SU-DHL-6 (cell line): ENCODE measurements around the gene SPZ1.

Experiments
- H2AFZ ChIP-seq: fragments of 200-600 bp; sonication (generic); 2 replicates; pipeline ENCODE4 v1.6.1; 2014; ENCODE audit warnings: low read depth, mild to moderate bottlenecking, moderate library complexity, mixed read lengths, antibody characterized with exemption, low read length; ENCODE audit not compliant: severe bottlenecking
- H3F3A ChIP-seq: fragments of 200-600 bp; shearing (Covaris generic); 2 replicates; pipeline ENCODE4 v1.6.0; 2016; ENCODE audit warnings: antibody characterized with exemption, mild to moderate bottlenecking; ENCODE audit not compliant: insufficient read depth
- H3K27ac ChIP-seq: fragments of 200-600 bp; sonication (generic); 2 replicates; pipeline ENCODE4 v1.5.1; 2016; ENCODE audit warnings: low read depth, mild to moderate bottlenecking, low read length, moderate library complexity, mixed read lengths
- H3K27me3 ChIP-seq: fragments of 200-600 bp; sonication (generic), shearing (Covaris generic); 2 replicates; pipeline ENCODE4 v1.6.0; 2014; ENCODE audit warnings: mild to moderate bottlenecking, low read length
- H3K36me3 ChIP-seq: fragments of 200-600 bp; sonication (generic); 2 replicates; pipeline ENCODE4 v1.6.1; 2014; ENCODE audit warnings: mild to moderate bottlenecking, low read length, mixed read lengths
- H3K4me2 ChIP-seq: fragments of 300-600, 200-600 bp; shearing (Covaris generic), sonication (generic); 2 replicates; pipeline ENCODE4 v1.6.0; 2014; ENCODE audit warnings: low read length, low read depth, mild to moderate bottlenecking; ENCODE audit not compliant: poor library complexity, severe bottlenecking
- H3K4me3 ChIP-seq: fragments of 200-600 bp; sonication (generic); 2 replicates; pipeline ENCODE4 v1.5.1; 2014; ENCODE audit warnings: antibody characterized with exemption, low read length, mild to moderate bottlenecking, mixed read lengths; ENCODE audit not compliant: insufficient read depth, poor library complexity, severe bottlenecking
- H3K79me2 ChIP-seq: fragments of 200-600 bp; sonication (generic); 2 replicates; pipeline ENCODE4 v1.6.1; 2014; ENCODE audit warnings: mild to moderate bottlenecking, low read length, moderate library complexity; ENCODE audit not compliant: insufficient read depth
- H3K9ac ChIP-seq: fragments of 200-600 bp; sonication (generic); 2 replicates; pipeline ENCODE4 v1.7.0; 2014; ENCODE audit warnings: mild to moderate bottlenecking, low read length
- H3K9me2 ChIP-seq: fragments of 200-600 bp; sonication (generic); replicated peaks from 2 replicates; pipeline ENCODE4 v1.6.1; 2014; ENCODE audit warnings: low read length; ENCODE audit not compliant: insufficient read depth
- H3K9me3 ChIP-seq: fragments of 200-600 bp; sonication (generic); 2 replicates; pipeline ENCODE4 v1.6.1; 2014; ENCODE audit warnings: low read length, mixed read lengths; ENCODE audit not compliant: insufficient read depth
- H4K20me1 ChIP-seq: fragments of 200-600 bp; sonication (generic); 2 replicates; pipeline ENCODE4 v1.6.1; 2014; ENCODE audit warnings: low read depth, mild to moderate bottlenecking, antibody characterized with exemption, low read length, moderate library complexity, mixed read lengths
- CTCF ChIP-seq: fragments of 200-600 bp; sonication (generic); IDR thresholded peaks from one replicate; pipeline ENCODE4 v1.5.1; 2017; ENCODE audit warnings: antibody characterized with exemption, mild to moderate bottlenecking, low read length, moderate library complexity; ENCODE audit not compliant: insufficient read depth, poor library complexity, severe bottlenecking
- EZH2phosphoT487 ChIP-seq: fragments of 200-600 bp; sonication (generic), shearing (Covaris generic); conservative IDR thresholded peaks from 2 replicates; pipeline ENCODE4 v1.6.1; 2018; ENCODE audit warnings: mild to moderate bottlenecking, antibody characterized with exemption, low read length, moderate library complexity, mixed read lengths

The SPZ1 gene

GRCh38 chr5:80291761-80292160, 28.0 kb upstream of the SPZ1 start:
- H3K27me3 ChIP-seq = no peaks in the 10 kb centered on the region
- H3K36me3 ChIP-seq = no peaks in the 10 kb centered on the region
- H3K4me2 ChIP-seq = no peak overlapping the region
- H3K27ac ChIP-seq = no peak overlapping the region
- H3K9me2 ChIP-seq = no peaks in the 10 kb centered on the region
- H3K4me3 ChIP-seq = no peak overlapping the region
- no peaks in the 10 kb centered on the region for H3K9me3 ChIP-seq
- H2AFZ ChIP-seq = no peak overlapping the region
- H3F3A ChIP-seq = no peaks in the 10 kb centered on the region
- no peak overlapping the region for H3K9ac ChIP-seq
- no peak for TF ChIP-seq EZH2phosphoT487
- no peak for TF ChIP-seq CTCF
- H3K79me2 ChIP-seq = no peaks in the 10 kb centered on the region
- no peaks in the 10 kb centered on the region for H4K20me1 ChIP-seq

- Histone ChIP-seq H3K4me3 (no peak overlapping the region), H3K9me3 (no peaks in the 10 kb centered on the region), H3K27ac (no peak overlapping the region), H3K27me3 (no peaks in the 10 kb centered on the region), H3K9ac (no peak overlapping the region), H3K4me2 (no peak overlapping the region), H3K36me3 (no peaks in the 10 kb centered on the region), H3F3A (no peaks in the 10 kb centered on the region), H3K9me2 (no peaks in the 10 kb centered on the region), H2AFZ (no peak overlapping the region), H3K79me2 (no peaks in the 10 kb centered on the region), H4K20me1 (no peaks in the 10 kb centered on the region)
- TF ChIP-seq CTCF = no peak
- TF ChIP-seq EZH2phosphoT487 = no peak
Measured at GRCh38 chr5:80296121-80296520, 23.7 kb upstream of the SPZ1 start.

GRCh38 chr5:80299601-80300000, 20.2 kb upstream of the SPZ1 start:
- H3K79me2 ChIP-seq = no peaks in the 10 kb centered on the region

More at GRCh38 chr5:80299601-80300000, 20.2 kb upstream of the SPZ1 start:
- Histone ChIP-seq H3K4me2 (no peak overlapping the region), H4K20me1 (no peaks in the 10 kb centered on the region), H3F3A (no peaks in the 10 kb centered on the region), H2AFZ (no peak overlapping the region), H3K27ac (no peak overlapping the region), H3K9ac (no peak overlapping the region), H3K4me3 (no peak overlapping the region), H3K27me3 (no peaks in the 10 kb centered on the region), H3K36me3 (no peaks in the 10 kb centered on the region), H3K9me2 (no peaks in the 10 kb centered on the region), H3K9me3 (no peaks in the 10 kb centered on the region)
- TF ChIP-seq EZH2phosphoT487 (no peak), CTCF (no peak)
